ENCODE results near the gene B4GALT1.

B4GALT1 gene

GRCh38 chr9:33192493-33193255, 25.5 kb upstream of the B4GALT1 start:
- no peaks in the 10 kb centered on the region for H3K79me2 ChIP-seq (ENCODE audit: control insufficient read depth, insufficient read depth, low read length)
- no peak overlapping the region for H3K18ac ChIP-seq (ENCODE audit: low read length)
- H2BK5ac ChIP-seq (ENCODE audit: low read length), result no peak overlapping the region
- no peak overlapping the region for H3K4me2 ChIP-seq (ENCODE audit: low read length)
- no peak overlapping the region for H3K23ac ChIP-seq (ENCODE audit: low read length)
- no peak overlapping the region for H4K5ac ChIP-seq (ENCODE audit: low read length)
- H3K27me3 ChIP-seq (ENCODE audit: insufficient read depth, low read length, poor library complexity), result no peaks in the 10 kb centered on the region
- DNase-seq, result no peak
- H2BK120ac ChIP-seq (ENCODE audit: low read depth, low read length), result no peak overlapping the region
- no peak overlapping the region for H3K9ac ChIP-seq (ENCODE audit: low read length)
- no CpG with 5 or more reads among the region's 3 CpGs for WGBS (ENCODE audit: extremely low coverage, insufficient coverage, low lambda C conversion rate)
- no peak overlapping the region for H4K8ac ChIP-seq (ENCODE audit: low read depth, low read length)
- H3K4me1 ChIP-seq (ENCODE audit: control insufficient read depth, low read depth, low read length), result peaks cover 2% of the 10 kb centered on the region
- no peak overlapping the region for H3K4me3 ChIP-seq (ENCODE audit: low read length)
- no peak overlapping the region for H3K27ac ChIP-seq (ENCODE audit: low read depth, low read length)
- H2BK15ac ChIP-seq (replicated peaks; ENCODE audit: low read depth), result no peak overlapping the region
- no peaks in the 10 kb centered on the region for H3K79me1 ChIP-seq (ENCODE audit: low read length)
- no peak overlapping the region for H2AK5ac ChIP-seq (ENCODE audit: low read length)
- no peak overlapping the region for H3K56ac ChIP-seq (ENCODE audit: low read length)
- no peak overlapping the region for H3K4ac ChIP-seq (ENCODE audit: low read depth, low read length)
- H3K36me3 ChIP-seq (ENCODE audit: control insufficient read depth, insufficient read depth, low read length), result no peaks in the 10 kb centered on the region

GRCh38 chr9:33190021-33190705, 23.0 kb upstream of the B4GALT1 start:
- no peak overlapping the region for H3K4me3 ChIP-seq (ENCODE audit: low read length)
- no peak overlapping the region for H3K27ac ChIP-seq (ENCODE audit: low read depth, low read length)
- H2BK5ac ChIP-seq (ENCODE audit: low read length), result no peak overlapping the region

GRCh38 chr9:33189331-33189791, 22.2 kb upstream of the B4GALT1 start:
- WGBS (ENCODE audit: extremely low coverage, insufficient coverage, low lambda C conversion rate), result no CpG with 5 or more reads among the region's 6 CpGs
- no peaks in the 10 kb centered on the region for H3K36me3 ChIP-seq (ENCODE audit: control insufficient read depth, insufficient read depth, low read length)
- H3K4me1 ChIP-seq (ENCODE audit: control insufficient read depth, low read depth, low read length), result peaks cover 2% of the 10 kb centered on the region
- no peak overlapping the region for H3K18ac ChIP-seq (ENCODE audit: low read length)
- no peak overlapping the region for H3K23ac ChIP-seq (ENCODE audit: low read length)
- no peak overlapping the region for H2AK5ac ChIP-seq (ENCODE audit: low read length)
- no peak overlapping the region for H4K5ac ChIP-seq (ENCODE audit: low read length)
- no peak overlapping the region for H3K27ac ChIP-seq (ENCODE audit: low read depth, low read length)
- no peak overlapping the region for H2BK15ac ChIP-seq (replicated peaks; ENCODE audit: low read depth)
- H3K4me2 ChIP-seq (ENCODE audit: low read length), result no peak overlapping the region
- H3K79me1 ChIP-seq (ENCODE audit: low read length), result no peaks in the 10 kb centered on the region
- no peak overlapping the region for H2BK120ac ChIP-seq (ENCODE audit: low read depth, low read length)
- H2BK5ac ChIP-seq (ENCODE audit: low read length), result no peak overlapping the region
- no peaks in the 10 kb centered on the region for H3K79me2 ChIP-seq (ENCODE audit: control insufficient read depth, insufficient read depth, low read length)
- no peak overlapping the region for H3K4me3 ChIP-seq (ENCODE audit: low read length)
- no peak overlapping the region for H4K8ac ChIP-seq (ENCODE audit: low read depth, low read length)
- DNase-seq, result no peak
- no peak overlapping the region for H3K4ac ChIP-seq (ENCODE audit: low read depth, low read length)
- H3K9ac ChIP-seq (ENCODE audit: low read length), result no peak overlapping the region
- no peaks in the 10 kb centered on the region for H3K27me3 ChIP-seq (ENCODE audit: insufficient read depth, low read length, poor library complexity)
- H3K56ac ChIP-seq (ENCODE audit: low read length), result no peak overlapping the region

More at GRCh38 chr9:33190021-33190705, 23.0 kb upstream of the B4GALT1 start:
- Histone ChIP-seq H3K18ac (ENCODE audit: low read length) (no peak overlapping the region), H2AK5ac (ENCODE audit: low read length) (no peak overlapping the region), H3K79me2 (ENCODE audit: control insufficient read depth, insufficient read depth, low read length) (no peaks in the 10 kb centered on the region), H3K79me1 (ENCODE audit: low read length) (no peaks in the 10 kb centered on the region), H3K9ac (ENCODE audit: low read length) (no peak overlapping the region), H3K4ac (ENCODE audit: low read depth, low read length) (no peak overlapping the region), H4K5ac (ENCODE audit: low read length) (no peak overlapping the region), H2BK15ac (replicated peaks; ENCODE audit: low read depth) (no peak overlapping the region), H3K4me1 (ENCODE audit: control insufficient read depth, low read depth, low read length) (peaks cover 2% of the 10 kb centered on the region), H3K4me2 (ENCODE audit: low read length) (no peak overlapping the region), H3K56ac (ENCODE audit: low read length) (no peak overlapping the region), H4K8ac (ENCODE audit: low read depth, low read length) (no peak overlapping the region), H3K23ac (ENCODE audit: low read length) (no peak overlapping the region), H3K36me3 (ENCODE audit: control insufficient read depth, insufficient read depth, low read length) (no peaks in the 10 kb centered on the region), H3K27me3 (ENCODE audit: insufficient read depth, low read length, poor library complexity) (no peaks in the 10 kb centered on the region), H2BK120ac (ENCODE audit: low read depth, low read length) (no peak overlapping the region)
- no CpG with 5 or more reads among the region's 4 CpGs for WGBS (ENCODE audit: extremely low coverage, insufficient coverage, low lambda C conversion rate)
- DNase-seq, result no peak

GRCh38 chr9:33188711-33189110, 21.6 kb upstream of the B4GALT1 start:
- no peak overlapping the region for H4K8ac ChIP-seq (ENCODE audit: low read depth, low read length)
- H2BK120ac ChIP-seq (ENCODE audit: low read depth, low read length), result no peak overlapping the region
- no peak overlapping the region for H3K4me3 ChIP-seq (ENCODE audit: low read length)
- H3K79me2 ChIP-seq (ENCODE audit: control insufficient read depth, insufficient read depth, low read length), result no peaks in the 10 kb centered on the region
- no CpG with 5 or more reads among the region's 1 CpG for WGBS (ENCODE audit: extremely low coverage, insufficient coverage, low lambda C conversion rate)
- peaks cover 2% of the 10 kb centered on the region for H3K4me1 ChIP-seq (ENCODE audit: control insufficient read depth, low read depth, low read length)
- no peaks in the 10 kb centered on the region for H3K36me3 ChIP-seq (ENCODE audit: control insufficient read depth, insufficient read depth, low read length)
- no peak overlapping the region for H3K4me2 ChIP-seq (ENCODE audit: low read length)
- H2BK15ac ChIP-seq (replicated peaks; ENCODE audit: low read depth), result no peak overlapping the region
- no peak overlapping the region for H2AK5ac ChIP-seq (ENCODE audit: low read length)
- H4K5ac ChIP-seq (ENCODE audit: low read length), result no peak overlapping the region
- H3K27me3 ChIP-seq (ENCODE audit: insufficient read depth, low read length, poor library complexity), result no peaks in the 10 kb centered on the region
- H3K79me1 ChIP-seq (ENCODE audit: low read length), result no peaks in the 10 kb centered on the region
- no peak overlapping the region for H2BK5ac ChIP-seq (ENCODE audit: low read length)
- no peak overlapping the region for H3K9ac ChIP-seq (ENCODE audit: low read length)
- no peak overlapping the region for H3K27ac ChIP-seq (ENCODE audit: low read depth, low read length)
- no peak overlapping the region for H3K56ac ChIP-seq (ENCODE audit: low read length)
- no peak for DNase-seq
- no peak overlapping the region for H3K23ac ChIP-seq (ENCODE audit: low read length)
- no peak overlapping the region for H3K18ac ChIP-seq (ENCODE audit: low read length)
- H3K4ac ChIP-seq (ENCODE audit: low read depth, low read length), result no peak overlapping the region

- peak; percentile 55 for DNase-seq
- H3K27ac ChIP-seq (ENCODE audit: low read depth, low read length), result no peak overlapping the region
These were observed 20.5 kb upstream of the B4GALT1 start for GRCh38 chr9:33187519-33188218.

More at GRCh38 chr9:33187519-33188218, 20.5 kb upstream of the B4GALT1 start:
- Histone ChIP-seq H3K4ac (ENCODE audit: low read depth, low read length) (no peak overlapping the region), H4K5ac (ENCODE audit: low read length) (no peak overlapping the region), H3K56ac (ENCODE audit: low read length) (peak overlapping the region; percentile 17), H3K23ac (ENCODE audit: low read length) (no peak overlapping the region), H3K18ac (ENCODE audit: low read length) (no peak overlapping the region), H2AK5ac (ENCODE audit: low read length) (no peak overlapping the region), H3K4me3 (ENCODE audit: low read length) (no peak overlapping the region), H3K79me1 (ENCODE audit: low read length) (no peaks in the 10 kb centered on the region), H3K4me1 (ENCODE audit: control insufficient read depth, low read depth, low read length) (peaks cover 2% of the 10 kb centered on the region), H3K4me2 (ENCODE audit: low read length) (no peak overlapping the region), H3K27me3 (ENCODE audit: insufficient read depth, low read length, poor library complexity) (no peaks in the 10 kb centered on the region), H4K8ac (ENCODE audit: low read depth, low read length) (no peak overlapping the region), H3K36me3 (ENCODE audit: control insufficient read depth, insufficient read depth, low read length) (no peaks in the 10 kb centered on the region), H2BK5ac (ENCODE audit: low read length) (no peak overlapping the region), H3K79me2 (ENCODE audit: control insufficient read depth, insufficient read depth, low read length) (no peaks in the 10 kb centered on the region), H2BK15ac (replicated peaks; ENCODE audit: low read depth) (no peak overlapping the region), H3K9ac (ENCODE audit: low read length) (no peak overlapping the region), H2BK120ac (ENCODE audit: low read depth, low read length) (no peak overlapping the region)
- WGBS (ENCODE audit: extremely low coverage, insufficient coverage, low lambda C conversion rate), result no CpG with 5 or more reads among the region's 7 CpGs
